GM21528 (cell line): ENCODE results near the gene ALG12.

Experiments
- ATAC-seq: cut with Tn5 transposase; IDR thresholded peaks from one replicate; pipeline ENCODE4 v1.9.1; 2021; ENCODE audit warnings: mild to moderate bottlenecking, moderate library complexity; ENCODE audit not compliant: unreplicated experiment, low FRiP score

Gene ALG12

DNA sequence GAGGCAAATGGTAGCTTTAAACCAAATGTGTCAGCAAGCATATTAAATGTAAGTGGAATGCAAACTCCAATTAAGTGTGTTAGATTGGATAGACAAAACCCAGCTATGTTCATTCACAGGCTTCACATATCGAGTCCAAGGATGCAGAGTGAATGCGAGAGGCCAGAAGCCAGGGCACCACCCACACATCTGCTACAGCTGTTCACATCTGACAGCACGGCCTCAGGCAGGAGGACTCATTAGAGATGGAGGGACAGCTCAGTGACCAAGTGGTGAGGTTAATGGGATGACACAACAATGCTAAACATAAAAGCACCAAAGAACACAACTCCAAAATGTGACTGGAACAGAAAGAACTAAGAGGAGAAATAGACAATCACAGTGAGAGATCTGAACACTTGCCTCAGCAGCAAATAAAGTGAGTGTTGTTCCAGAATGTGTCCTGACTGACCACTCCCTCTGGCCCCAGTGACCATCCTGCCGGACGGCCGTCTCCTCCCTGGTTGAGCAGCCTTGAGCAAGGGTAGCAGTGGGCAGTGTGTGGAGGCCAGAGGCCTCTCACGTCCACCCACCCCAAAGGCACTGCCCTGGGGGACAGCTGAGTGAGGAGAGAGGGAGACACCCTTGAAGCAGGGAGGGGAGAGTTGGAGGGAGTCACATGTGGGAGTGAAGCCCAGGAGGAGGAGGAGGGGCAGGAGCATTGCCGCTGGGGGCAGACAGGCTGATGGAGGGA, 23.8 kb downstream of the ALG12 start:
- ATAC-seq: no peak

DNA sequence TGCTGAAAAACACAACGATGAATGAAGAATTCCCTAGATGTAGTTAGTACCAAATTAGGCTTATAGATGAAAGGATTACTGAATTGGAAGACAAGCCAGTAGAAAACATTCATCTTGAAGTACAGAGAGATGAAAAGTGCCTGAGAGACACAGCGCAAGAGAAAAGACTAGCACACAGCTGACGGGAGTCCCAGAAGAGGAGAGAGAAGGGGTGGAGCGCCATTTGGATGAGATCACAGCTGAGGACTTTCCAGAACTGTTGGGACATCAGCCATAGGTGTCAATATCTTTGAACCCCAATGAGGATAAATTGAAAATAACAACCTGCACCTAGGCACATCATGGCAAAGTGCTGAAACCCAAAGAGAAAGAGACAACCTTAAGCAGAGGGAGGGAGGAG, 25.2 kb downstream of the ALG12 start:
- no peak for ATAC-seq

DNA sequence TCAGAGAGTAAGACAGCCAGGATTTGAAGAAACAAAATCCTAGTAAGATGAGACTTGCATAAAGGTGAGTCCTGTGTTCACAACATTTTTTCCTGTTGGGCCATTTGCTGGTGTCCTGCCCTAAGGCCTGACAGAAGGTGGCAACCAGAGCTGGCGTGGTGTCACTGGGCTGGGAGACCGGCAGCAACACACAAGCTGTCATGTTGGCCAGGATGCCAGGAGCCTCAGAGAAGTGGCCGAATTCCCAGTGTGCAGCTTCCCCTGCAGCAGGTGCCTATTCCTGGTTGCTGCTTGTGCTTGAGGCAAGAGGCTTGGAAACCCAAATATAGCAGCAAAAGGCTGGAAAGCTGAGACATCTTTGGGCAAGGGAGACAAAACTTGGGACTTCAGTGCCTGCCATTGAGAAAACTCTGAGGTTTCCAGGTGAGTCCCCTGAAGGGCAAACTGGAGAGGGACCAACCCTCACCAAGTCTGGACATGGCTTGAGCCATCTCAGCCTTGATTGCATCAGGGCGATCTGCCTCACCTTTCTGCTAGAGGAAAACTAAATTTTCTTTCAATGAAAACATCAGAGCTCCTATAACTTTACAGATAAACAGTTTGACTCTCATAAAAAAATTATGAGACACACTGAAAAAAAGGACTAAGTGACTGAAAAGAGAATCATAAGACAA, 25.9 kb downstream of the ALG12 start:
- ATAC-seq: no peak

DNA sequence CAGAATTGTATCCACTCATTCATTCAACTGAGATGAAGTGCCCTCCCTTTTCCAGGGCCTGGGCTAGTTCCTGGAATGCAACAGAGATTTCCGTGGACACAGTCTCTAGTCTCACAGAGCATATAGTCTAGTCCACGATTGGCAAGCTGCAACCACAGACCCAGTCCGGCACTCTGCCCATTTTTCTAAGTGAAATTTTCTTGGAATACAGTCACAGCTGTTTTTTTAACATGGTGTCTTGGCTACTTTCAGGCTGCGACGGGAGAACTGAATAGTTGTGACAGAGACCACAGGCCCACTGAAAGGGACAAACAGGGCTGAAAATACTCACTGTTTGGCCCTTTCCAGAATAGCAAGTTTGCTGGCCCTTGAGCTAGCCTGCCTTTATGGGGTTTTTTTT, 29.2 kb downstream of the ALG12 start:
- ATAC-seq: no peak

DNA sequence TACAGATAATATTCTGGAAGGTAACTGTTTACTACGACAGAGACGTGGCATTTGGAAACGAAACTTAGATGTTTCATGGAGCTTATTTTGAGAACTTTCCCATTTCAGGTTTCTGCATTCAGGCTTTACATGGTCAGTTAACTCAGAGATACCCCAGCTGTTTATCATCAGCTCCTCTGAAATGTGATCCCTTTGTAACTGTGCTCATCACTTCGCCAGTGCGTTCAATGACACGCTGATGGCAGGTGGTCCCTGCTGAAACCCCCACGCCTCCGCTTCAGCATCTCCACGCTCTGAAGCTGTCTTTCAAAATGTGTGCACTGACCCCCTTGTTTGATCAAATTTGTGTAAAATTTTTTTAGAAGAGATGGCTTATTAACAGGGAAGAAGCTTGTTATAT, 30.5 kb downstream of the ALG12 start:
- ATAC-seq: no peak

DNA sequence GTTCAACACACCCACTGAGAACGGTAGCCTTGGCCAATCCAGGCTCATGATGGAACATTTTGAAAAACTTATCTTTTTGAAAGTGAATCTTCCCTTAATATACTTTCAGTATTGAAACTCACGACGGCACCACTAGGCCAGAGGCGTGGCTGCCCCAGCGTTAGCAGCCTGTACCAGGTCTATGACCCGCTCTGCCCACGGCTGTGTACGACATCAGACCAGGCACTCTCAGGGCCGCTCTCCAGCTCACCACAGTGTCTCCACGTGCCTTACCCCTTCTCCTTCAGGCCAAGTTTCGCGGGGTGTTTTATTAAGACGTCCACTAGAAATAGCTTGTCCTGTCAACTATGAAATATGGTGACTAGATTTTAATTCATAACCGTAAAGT, 31.2 kb downstream of the ALG12 start:
- ATAC-seq: no peak

DNA sequence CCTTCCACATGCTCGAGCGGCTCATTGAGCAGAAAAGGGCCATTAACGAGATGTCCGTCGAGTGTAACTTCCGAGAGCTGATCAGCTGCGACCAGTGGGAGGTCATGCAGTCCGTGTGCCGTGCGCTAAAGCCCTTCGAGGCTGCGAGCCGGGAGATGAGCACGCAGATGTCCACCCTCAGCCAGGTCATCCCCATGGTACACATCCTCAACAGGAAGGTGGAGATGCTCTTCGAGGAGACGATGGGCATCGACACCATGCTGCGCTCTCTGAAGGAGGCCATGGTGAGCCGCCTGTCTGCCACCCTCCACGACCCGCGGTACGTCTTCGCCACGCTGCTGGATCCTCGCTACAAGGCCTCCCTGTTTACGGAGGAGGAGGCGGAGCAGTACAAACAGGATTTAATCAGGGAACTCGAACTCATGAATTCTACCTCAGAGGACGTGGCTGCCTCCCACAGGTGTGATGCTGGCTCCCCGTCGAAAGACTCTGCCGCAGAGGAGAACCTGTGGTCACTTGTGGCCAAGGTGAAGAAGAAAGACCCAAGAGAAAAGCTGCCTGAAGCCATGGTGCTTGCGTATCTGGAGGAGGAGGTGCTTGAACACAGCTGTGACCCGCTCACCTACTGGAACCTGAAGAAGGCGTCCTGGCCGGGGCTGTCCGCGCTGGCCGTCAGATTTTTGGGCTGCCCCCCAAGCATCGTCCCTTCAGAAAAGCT, 31.7 kb downstream of the ALG12 start:
- ATAC-seq: no peak

DNA sequence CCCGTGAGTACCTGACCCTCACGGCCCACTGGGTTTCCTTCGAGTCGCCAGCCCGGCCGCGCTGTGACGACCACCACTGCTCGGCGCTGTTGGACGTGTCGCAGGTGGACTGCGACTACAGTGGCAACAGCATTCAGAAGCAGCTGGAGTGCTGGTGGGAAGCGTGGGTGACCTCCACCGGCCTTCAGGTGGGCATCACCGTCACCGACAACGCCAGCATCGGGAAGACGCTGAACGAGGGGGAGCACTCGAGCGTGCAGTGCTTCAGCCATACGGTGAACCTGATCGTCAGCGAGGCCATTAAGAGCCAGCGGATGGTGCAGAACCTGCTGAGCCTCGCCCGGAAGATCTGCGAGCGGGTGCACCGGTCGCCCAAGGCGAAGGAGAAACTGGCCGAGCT, 32.4 kb downstream of the ALG12 start:
- ATAC-seq: no peak

DNA sequence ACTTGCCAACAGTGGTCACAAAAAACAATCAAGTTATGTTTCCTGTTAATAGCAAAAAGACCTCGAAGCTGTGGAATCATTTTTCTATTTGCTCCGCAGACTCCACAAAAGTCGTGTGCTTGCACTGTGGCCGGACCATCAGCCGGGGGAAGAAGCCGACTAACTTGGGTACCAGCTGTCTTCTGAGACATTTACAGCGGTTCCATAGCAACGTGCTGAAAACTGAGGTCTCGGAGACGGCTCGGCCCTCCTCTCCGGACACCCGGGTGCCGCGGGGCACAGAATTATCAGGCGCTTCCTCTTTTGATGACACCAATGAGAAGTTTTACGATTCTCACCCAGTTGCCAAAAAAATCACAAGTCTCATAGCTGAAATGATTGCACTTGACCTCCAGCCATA, 33.0 kb downstream of the ALG12 start:
- ATAC-seq: no peak

DNA sequence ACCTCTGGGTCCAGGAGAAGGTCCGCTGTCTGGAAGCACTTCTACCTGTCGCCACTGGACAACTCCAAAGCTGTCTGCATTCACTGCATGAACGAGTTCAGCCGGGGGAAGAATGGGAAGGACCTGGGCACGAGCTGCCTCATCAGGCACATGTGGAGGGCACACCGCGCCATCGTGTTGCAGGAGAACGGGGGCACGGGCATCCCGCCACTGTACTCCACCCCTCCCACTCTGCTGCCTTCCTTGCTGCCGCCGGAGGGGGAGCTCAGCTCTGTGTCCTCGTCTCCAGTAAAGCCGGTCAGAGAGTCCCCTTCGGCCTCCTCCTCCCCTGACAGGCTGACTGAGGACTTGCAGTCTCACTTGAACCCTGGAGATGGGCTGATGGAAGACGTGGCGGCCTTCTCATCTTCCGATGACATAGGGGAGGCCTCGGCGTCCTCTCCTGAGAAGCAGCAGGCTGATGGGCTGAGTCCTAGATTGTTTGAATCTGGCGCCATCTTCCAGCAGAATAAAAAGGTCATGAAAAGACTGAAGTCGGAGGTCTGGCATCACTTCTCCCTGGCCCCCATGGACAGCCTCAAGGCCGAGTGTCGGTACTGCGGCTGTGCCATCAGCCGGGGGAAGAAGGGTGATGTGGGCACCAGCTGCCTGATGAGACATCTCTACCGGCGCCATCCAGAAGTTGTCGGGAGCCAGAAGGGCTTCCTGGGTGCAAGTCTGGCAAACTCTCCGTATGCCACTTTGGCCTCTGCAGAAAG, 33.6 kb downstream of the ALG12 start:
- ATAC-seq: no peak

DNA sequence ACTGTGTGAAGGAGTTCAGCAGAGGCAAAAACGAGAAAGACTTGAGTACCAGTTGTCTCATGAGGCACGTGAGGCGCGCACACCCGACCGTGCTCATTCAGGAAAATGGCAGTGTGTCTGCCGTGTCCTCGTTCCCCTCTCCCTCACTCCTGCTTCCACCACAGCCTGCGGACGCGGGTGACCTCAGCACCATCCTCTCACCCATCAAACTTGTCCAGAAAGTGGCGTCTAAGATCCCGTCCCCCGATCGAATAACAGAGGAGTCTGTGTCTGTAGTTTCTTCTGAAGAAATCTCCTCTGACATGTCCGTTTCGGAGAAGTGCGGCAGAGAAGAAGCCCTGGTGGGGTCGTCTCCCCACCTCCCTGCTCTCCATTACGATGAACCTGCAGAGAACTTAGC, 34.2 kb downstream of the ALG12 start:
- no peak for ATAC-seq

DNA sequence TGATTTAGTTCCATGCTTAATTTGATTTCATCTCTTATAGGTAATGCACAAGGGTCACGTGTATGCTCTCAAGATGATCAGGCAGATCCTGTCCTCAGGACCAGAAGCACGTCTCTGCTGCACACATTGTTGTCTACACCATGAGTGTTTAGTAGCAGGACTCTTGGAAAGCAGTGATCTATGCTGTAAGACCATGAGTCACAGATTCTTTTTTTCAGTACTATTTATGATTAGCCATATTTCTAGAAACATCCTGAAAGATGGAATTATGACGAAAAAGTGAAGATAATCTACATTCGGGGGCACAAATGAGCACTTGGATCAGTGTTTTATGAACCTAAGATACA, 35.0 kb downstream of the ALG12 start:
- no peak for ATAC-seq

DNA sequence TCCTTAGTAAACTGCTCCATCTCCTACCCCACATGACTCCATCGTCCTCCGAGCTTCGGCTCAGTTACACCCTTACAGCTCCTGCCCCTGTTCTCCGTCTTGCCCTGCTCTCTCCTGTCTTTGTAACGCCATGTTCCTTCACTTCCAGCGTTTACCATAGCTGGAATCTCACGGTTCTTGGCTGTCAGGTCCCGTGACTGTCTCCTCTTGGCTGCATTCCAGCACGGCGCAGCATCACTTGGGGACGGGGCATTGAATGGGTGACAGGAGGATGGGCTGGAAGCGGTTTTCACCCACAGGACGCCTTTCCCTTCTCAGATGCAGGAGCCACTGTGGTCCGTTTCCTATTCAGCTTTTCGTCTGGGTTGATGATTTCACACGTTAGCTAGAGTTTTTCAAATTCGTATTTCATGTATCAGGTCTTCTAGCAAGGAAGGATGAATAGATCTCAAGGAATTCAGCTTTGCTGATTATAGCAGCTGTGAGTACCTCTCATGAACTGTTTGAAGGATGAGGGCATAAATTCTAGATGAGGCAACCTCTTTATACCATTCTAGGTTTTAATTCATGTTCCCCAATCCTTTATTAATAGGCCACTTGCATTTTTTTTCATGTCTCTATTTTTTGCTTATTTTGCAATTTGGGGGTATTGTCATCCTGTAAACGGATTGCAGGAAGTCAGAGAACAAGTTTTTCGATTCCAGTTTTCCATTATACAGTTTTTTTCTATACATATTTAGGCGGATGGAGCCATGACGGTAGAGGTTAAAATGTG, 35.5 kb downstream of the ALG12 start:
- no peak for ATAC-seq

DNA sequence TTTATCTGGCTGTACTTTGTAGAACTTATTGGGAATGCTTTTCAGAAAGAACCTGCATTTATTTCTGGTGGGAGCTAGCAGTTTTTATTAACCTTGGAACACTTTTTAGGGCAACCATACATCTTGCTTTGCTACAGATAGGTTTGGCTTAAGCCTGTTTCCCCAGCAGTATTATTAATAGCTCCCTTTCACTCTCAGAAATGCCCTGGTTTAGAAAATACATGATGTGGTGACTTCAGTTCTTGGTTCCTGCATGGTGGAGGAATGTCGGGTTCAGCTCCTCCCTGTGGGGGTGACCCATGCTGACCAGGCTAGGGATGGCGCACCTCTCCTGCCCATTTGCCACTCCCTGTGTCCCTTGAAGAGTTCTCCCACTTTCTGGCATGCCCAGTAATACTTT, 36.4 kb downstream of the ALG12 start:
- no peak for ATAC-seq

DNA sequence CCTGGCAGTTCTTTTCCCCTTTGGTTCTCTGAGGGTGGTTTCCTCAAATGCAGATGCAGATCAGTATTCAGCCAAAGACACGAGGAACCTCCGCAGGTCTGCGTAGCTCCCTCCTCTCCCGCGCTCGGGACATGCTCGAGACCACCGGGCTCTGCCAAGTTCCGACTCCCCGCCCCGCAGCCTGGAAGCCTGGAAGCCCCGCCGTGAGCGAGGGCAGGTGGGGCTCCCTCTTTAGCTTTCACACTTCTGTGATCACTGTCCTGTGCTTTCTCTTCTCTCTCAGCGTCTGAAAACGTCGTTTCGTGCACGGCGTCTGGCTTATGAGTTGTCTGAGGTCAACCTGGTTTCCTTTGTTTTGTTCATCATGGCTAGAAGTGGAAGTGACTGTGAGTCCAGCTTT, 38.0 kb downstream of the ALG12 start:
- no peak for ATAC-seq

DNA sequence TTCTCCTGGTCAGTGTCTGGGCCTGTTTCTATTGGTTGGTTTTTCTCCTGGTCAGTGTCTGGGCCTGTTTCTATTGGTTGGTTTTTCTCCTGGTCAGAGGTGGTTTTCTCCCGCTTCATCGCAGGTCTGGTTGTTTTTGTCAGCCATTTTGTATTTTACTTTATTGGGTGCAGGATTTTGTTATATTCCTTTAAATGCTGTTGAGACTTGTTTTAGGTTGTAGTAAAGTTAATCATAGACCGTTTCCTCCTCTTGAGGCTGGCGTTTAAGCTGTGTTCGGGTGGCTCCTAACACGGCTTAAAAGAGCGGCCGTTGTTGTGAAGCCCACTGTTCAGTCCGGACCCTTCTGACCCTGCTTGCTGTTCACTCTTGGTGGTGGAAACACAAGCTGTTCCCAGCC, 38.4 kb downstream of the ALG12 start:
- no peak for ATAC-seq

DNA sequence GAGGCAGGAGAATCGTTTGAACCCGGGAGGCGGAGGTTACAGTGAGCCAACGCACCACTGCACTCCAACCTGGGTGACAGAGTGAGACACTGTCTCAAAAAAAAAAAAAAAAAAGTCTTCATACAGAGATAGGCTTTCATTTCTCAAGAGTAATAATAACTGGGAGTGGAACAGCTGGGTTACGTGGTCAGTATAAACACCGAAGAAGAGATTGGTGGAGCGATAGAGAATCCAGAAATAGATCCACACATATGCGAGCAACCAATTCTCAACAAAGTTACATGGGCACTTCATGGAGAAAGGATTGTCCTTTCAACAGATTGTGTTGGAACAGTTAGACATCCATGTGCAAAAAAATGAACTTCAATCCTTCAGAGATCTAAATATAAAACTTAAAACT, 40.0 kb downstream of the ALG12 start:
- no peak for ATAC-seq

DNA sequence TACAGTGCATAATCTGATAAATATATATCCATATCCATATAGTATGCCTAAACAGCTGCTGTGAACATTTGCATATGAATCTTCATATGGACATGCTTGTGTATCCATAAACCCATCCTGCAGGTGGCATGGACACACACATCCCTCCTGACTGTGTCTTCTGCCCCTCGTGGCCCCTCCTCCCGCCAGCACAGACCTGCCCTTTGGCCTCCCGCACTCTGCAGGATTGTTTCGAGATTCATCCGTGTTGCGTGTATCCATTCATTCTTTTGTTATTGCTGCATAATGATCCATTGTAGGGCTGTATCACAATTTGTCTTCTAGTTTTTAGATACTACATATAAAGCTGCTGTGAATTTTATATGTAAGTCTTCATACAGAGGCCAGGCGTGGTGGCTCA, 40.6 kb downstream of the ALG12 start:
- no peak for ATAC-seq

DNA sequence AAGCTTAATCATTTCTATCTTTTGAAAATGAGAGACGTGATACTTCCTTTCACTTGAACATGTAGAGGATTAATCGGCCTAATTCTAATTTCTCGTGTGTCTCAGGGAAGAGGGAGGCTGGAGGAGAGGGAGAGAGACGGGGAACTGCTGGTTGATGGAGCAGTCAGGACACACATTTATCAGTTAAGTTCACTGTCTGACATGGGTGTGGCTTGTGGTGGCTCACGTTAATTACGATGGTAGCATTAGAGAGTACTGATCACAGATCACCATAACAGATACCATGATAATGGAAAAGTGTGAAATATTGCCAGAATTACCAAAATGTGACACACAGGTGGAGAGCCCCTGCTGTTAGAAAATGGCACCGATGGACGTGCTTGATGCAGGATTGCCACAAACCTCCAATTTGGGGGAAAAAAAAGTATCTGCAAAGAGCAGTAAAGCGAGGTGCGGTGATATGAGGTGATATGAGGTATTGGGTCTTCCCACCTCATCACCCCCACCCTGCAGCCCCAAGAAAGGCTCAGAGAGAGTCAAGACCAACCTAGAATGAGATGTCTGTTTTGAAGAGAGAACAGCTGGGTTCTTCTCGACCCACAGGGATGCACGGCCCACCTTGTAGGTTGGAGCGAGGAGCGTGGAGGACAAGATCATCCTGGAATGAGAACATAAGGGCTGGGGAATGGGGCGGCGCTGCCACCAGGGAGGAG, 44.9 kb downstream of the ALG12 start:
- ATAC-seq: no peak

DNA sequence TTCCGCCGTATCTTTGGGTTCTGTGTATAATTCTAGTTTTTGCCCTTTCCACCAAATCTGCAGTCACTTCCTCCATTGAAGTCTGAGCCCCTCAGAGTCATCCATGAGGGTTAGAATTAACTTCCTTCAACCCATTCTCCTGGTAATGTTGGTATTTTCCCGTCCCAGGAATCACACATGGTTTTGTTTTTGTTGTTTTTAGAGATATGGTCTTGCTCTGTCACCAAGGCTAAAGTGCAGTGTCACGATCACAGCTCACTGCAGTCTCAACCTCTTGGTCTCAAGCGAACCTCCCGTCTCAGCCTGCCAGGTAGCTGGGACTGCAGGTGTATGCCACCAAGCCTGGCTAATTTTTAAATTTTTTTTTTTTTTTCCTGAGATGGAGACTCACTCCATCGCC, 45.9 kb downstream of the ALG12 start:
- no peak for ATAC-seq
